Measurements from ENCODE around the gene PDZD4.

Gene PDZD4

DNA sequence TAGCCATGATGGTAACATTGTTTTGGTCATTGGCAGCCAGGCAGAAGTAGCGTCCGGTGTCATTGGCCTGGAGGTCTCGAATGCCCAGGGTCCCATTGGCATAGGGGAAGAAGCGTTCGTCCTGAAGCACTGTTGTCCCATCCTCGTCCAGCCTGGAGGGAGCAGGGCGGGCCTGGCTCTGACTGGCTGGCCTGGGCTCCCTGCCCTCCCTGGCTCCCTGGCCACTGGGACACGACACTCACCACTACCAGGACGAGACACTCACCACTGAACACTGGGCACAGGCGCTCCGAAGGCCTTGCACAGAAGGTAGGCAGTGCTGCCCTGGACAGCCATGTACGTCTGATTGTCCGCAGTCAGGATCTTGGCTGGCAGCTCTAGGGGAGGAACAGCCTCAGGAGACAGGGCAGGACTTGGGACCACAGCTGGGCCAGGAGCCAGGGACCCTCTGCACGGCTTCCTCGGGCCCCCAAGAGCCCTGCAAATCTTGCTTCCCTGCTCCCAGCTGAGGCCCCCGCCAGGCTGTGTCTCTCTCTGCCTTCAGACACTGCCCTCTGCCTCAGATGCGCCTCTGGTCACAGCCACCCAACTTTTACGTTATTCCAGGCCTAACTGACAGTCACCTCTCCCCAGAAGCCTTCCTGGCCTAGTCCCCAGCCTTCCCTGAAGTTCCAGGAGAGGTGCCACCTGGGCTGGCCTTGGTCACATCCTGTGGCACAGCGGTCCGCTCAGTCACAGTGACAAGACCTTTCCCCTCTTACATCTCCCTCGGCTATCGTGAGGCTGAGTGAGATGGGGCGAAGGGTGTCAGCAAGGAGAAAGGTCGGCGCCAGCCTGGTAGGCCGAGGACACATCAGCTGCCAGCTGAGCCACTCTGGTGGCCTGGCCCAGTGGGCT, 38.5 kb upstream of the PDZD4 start:
- no peak for DNase-seq (ENCODE audit: low read depth in 2 of 2)

GRCh38 chrX:153867671-153868070, 37.3 kb upstream of the PDZD4 start:
- no peak for DNase-seq (ENCODE audit: low read depth in 2 of 2)

GRCh38 chrX:153867139-153867538, 36.8 kb upstream of the PDZD4 start:
- DNase-seq (ENCODE audit: low read depth in 2 of 2): no peak

DNA sequence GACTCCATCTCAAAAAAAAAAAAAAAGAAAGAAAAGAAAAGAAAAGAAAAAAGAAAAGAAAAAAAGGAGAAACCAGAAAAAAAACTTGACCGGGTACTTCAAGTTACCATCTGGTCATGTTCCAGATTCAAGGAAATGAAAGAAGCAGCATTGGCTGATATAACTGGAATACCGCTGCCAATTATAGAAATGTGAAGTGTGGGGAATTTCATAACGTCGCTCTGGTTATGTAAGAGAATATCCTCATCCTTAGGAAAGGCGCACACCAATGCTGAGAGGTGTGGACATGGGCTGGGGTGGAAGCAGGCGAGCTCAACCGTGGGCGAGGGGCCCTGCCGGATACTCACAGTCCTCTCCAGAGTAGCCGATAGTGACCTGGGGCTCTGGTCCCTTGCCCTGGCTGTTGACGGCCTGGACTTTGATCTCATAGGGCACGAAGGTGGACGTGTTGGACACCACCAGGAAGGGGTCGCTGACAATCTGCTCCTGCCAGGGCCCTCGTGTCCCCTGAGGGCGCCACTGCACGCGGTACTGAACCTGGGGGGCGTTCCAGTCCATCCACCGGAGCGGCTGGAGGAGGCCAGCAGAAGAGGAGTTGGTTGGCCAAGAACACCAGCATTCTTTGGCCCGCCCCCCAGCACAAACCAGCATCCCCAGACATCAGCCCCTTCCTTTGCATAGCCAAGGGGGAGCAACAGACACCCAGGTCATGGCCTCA, 36.1 kb upstream of the PDZD4 start:
- no peak for DNase-seq (ENCODE audit: low read depth in 2 of 2)

DNA sequence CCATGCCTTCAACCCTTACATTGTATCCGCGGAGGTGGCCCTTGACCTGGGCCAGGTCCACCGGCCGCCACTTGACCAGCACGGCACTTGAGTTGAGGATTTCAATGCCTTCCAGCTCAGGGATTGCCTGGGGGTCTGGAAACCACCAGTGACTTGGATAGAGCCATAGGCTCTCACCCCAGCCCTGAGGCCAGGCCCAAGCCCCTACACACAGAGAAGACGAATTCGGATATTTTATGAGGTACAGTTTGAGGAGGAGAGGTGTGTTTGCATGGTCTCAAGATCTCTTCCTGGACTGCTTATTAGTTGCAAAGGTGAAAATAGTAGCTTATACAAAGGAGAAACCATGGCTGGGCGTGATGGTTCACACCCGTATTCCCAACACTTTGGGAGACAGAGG, 35.3 kb upstream of the PDZD4 start:
- DNase-seq (ENCODE audit: low read depth in 2 of 2): no peak

DNA sequence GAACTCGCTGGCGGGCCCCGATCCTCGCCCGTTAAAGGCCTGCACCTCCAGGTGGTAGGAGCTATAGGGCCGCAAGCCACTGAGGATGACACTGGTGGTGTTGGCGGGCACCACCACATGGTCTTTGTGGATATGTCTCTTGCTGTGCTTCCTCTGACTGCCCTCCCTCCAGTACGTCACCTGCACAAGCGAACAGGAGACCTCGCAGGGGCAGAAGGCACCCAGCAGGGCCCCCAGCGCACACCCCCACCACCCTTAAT, 34.9 kb upstream of the PDZD4 start:
- no peak for DNase-seq (ENCODE audit: low read depth in 2 of 2)

DNA sequence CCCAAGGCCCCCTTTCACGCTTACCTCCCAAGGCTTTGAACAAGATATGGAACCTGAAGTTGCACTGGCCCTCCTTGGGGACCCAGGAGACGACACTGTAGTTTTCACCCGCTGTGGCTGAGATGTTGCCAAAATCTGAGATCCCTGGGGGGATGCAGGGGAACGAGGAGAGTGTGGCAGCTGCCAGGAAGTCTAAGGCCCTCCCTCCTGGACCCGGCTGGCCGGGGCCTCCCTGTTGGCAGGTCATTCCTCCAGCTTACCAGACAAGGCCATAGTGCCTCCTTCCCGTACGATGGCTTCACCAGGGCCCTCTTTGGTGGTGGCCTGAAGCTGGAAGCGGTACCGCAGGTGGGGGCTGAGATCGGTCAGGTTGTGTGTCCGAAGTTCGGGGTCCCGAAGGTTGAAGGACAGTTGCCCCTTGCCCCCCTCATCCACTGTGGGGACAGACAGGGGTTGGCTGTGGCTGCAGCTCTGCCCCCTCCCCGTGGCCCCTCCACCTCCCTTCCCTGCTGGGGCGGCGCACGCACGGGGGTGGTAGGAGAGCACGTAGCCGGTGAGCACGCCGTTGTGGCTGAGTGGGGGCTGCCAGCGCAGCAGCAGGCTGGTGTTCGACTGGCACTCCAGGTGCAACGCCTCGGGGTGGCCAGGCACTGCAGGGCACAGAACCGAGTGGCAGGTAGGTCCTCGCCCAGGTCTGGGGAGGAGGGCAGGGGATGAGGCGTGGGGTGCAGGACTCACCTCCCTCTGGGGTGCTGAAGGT, 34.4 kb upstream of the PDZD4 start:
- DNase-seq (ENCODE audit: low read depth in 2 of 2): no peak

DNA sequence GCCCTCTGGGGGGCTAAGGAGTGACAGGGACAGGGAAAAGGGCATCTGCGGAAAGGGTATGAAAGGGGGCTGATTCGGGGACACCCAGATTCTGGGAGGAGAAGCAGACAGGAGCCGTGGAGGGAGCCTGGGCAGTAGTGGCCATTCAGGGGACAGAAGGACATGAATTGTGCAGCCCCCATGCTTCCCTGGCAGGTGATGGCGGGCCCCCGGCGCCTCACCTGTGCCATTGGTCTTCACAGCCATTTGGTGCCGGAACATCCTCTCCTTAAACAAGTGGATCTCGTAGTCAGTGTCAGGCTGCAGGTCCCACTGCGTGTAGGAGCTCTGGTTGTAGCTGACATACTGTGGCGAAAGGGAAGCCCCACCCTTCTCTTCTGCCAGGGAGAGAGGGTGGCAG, 33.8 kb upstream of the PDZD4 start:
- no peak for DNase-seq (ENCODE audit: low read depth in 2 of 2)

GRCh38 chrX:153863251-153863991, 33.1 kb upstream of the PDZD4 start:
- no peak for DNase-seq (ENCODE audit: low read depth in 2 of 2)

- DNase-seq (ENCODE audit: low read depth in 2 of 2): no peak
Observed at GRCh38 chrX:153862369-153863250, 32.3 kb upstream of the PDZD4 start.

DNA sequence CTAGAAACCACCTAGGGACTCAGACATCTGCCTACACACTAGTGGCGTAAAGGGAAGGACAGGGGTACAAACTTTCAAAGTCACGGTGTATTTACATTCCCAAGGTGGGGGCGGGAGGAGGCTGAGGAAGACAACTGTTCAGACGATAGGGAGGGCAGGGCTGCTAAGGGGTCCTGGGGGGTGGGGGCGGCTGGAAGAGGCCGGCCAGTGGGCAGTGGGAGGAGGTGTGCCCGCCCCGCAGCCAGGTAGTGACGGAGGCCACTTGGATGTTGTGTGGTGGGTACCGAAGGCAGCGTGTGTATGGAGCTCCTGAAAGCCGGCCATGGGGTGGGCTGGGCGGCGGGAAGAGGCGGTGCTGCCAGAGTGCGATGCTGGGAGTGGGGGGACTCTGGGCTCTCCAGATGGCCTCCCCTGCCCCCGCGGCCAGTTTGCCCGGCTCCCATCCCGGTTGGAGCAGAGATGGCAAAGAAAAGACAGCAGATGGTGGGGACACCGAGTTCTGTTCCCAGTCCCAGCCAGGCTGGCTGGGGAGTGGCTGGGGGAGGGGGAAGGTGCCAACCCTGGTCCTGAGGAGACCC, 31.5 kb upstream of the PDZD4 start:
- no peak for DNase-seq (ENCODE audit: low read depth in 2 of 2)

- DNase-seq (ENCODE audit: low read depth in 2 of 2): no peak
Observed at GRCh38 chrX:153861151-153861550, 30.8 kb upstream of the PDZD4 start.

- DNase-seq (ENCODE audit: low read depth in 2 of 2): no peak
Observed at GRCh38 chrX:153857348-153857903, 27.1 kb upstream of the PDZD4 start.

- no peak for DNase-seq (ENCODE audit: low read depth in 2 of 2)
Observed at GRCh38 chrX:153854702-153855101, 24.4 kb upstream of the PDZD4 start.

DNA sequence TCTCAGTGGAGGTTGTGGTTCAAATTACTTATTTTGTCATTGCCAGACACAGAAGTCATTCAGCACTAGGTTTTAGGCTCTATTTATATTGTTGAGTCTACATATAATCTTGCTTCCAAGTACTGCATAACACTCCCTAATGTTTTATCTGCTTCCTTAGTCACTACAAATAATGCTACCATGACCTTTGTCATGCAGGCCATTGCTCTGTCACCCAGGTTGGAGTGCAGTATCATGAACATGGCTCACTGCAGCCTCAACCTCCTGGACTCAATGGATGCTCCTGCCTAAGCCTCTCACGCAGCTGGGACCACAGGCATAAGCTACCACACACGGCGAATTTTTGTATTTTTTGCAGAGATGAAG, 23.5 kb upstream of the PDZD4 start:
- DNase-seq (ENCODE audit: low read depth in 2 of 2): no peak

GRCh38 chrX:153853180-153853901, 23.0 kb upstream of the PDZD4 start:
- DNase-seq (ENCODE audit: low read depth in 2 of 2): no peak

GRCh38 chrX:153851981-153852380, 21.6 kb upstream of the PDZD4 start:
- no peak for DNase-seq (ENCODE audit: low read depth in 2 of 2)

DNA sequence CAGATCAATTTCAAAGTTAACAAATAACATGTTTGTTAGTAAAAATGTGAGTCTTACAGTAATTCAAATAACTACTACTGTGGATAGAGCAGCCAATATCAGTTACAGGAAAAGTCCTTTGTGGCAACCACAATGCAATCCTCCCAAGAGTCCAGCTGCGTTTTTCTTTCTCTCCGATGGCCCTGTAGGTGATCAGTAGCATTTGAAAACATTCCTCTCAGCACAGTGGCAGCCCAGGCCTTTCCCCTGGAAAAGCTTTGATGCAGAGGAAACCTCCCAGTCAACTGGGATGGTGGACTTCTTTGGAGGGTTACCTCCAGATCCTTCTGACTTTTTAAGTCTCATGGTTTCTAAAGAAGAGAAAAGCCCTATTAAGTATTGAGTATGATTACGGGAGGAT, 18.0 kb upstream of the PDZD4 start:
- no peak for DNase-seq (ENCODE audit: low read depth in 2 of 2)

DNA sequence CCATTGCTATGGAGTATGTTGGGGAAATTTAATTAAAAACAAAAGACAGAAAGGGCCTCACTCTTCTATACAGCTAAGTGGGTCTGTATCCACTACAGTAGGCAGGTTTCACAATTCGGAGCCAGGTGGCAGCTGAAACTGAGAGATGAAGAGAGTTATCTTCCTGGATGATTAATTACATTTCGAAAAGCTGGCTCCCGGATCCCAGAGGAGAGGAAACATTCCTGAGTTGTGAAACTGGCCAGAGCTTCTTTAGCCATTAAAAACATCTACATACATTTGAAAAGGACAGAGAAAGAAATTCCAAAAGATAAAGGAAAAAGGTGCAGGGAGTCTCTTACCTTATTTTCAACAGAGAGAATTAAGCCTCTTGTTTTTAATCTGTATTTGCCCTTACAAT, 15.5 kb upstream of the PDZD4 start:
- DNase-seq (ENCODE audit: low read depth in 2 of 2): no peak

- no peak for DNase-seq (ENCODE audit: low read depth in 2 of 2)
Observed at GRCh38 chrX:153845195-153845594, 14.9 kb upstream of the PDZD4 start.
